Right atrium auricular region (tissue), 2 donors: ENCODE results near the gene LRCH1. TPM values are rescaled to one million over a fixed set of nuclear protein-coding genes. Genes with fewer than 3 reads are reported as not detected.

ENCODE experiments used
- DNase-seq: peaks from one replicate; pipeline ENCODE4 v3.0.0-alpha.2; 2019; ENCODE audit warnings: low spot score
- H3K27ac ChIP-seq, 2 donors: fragments of 200-600 bp; sonication (generic); 1 replicate in 1 of 2; 2 replicates in 1 of 2; pipeline ENCODE4 v1.5.1; 2016 to 2019
- H3K27me3 ChIP-seq, 2 donors: fragments of 200-600 bp; sonication (generic); one replicate each; pipeline versions ENCODE4 v1.5.1 to v1.6.0; 2017 to 2019
- H3K36me3 ChIP-seq: fragments of 200-600 bp; sonication (generic); one replicate; pipeline ENCODE4 v1.5.1; 2016
- H3K4me1 ChIP-seq, 2 donors: fragments of 200-600 bp; sonication (generic); one replicate each; pipeline versions ENCODE4 v1.5.1 to v1.6.0; 2017 to 2019
- H3K4me3 ChIP-seq, 2 donors: fragments of 200-600 bp; sonication (generic); 1 replicate in 1 of 2; 2 replicates in 1 of 2; pipeline ENCODE4 v1.5.1; 2017 to 2019; ENCODE audit warnings: mild to moderate bottlenecking in 1 of 2, moderate library complexity in 1 of 2
- H3K9me3 ChIP-seq, 2 donors: fragments of 200-600 bp; sonication (generic); one replicate each; pipeline ENCODE4 v1.5.1; 2019
- CTCF ChIP-seq, 2 donors: fragments of 200-600 bp; sonication (generic); IDR thresholded peaks; one replicate each; pipeline ENCODE4 v1.5.1; 2019; ENCODE audit warnings: antibody characterized with exemption in 2 of 2
- total RNA-seq, 2 donors: library from RNA; depleted of rRNA; stranded (reverse); fragments of >200 nt; gene quantifications; one replicate each; pipeline ENCODE4 v1.1.0, GENCODE V29; 2016

LRCH1 gene
- total RNA-seq, 2 donors from 2014 or later: 6.9 to 10.9 TPM

GRCh38 chr13:46614582-46614981 is 61.6 kb downstream of the LRCH1 start:
- Histone ChIP-seq H3K4me1 (peaks cover 0 to 38% of the 10 kb centered on the region in 2 donors), H3K9me3 (no peaks in the 10 kb centered on the region), H3K27ac (peak overlapping the region; percentile 50 to 76), H3K4me3 (no peak overlapping the region), H3K36me3 (no peaks in the 10 kb centered on the region), H3K27me3 (no peaks in the 10 kb centered on the region)
- no peak for TF ChIP-seq CTCF (IDR thresholded peaks at IDR 0.05)
- no peak for DNase-seq

- H3K36me3 ChIP-seq: no peaks in the 10 kb centered on the region
- peak overlapping the region; percentile 50 to 76 for H3K27ac ChIP-seq
- no peaks in the 10 kb centered on the region for H3K9me3 ChIP-seq
- TF ChIP-seq CTCF (IDR thresholded peaks at IDR 0.05): no peak
- peaks cover 0 to 48% of the 10 kb centered on the region in 2 donors for H3K4me1 ChIP-seq
- peak overlapping the region in 1 of 2 donors; percentile 3 for H3K4me3 ChIP-seq
- H3K27me3 ChIP-seq: no peaks in the 10 kb centered on the region
- no peak for DNase-seq
Measured at GRCh38 chr13:46615888-46616531, 63.0 kb downstream of the LRCH1 start.

GRCh38 chr13:46617229-46617721 is 64.3 kb downstream of the LRCH1 start:
- TF ChIP-seq CTCF (IDR thresholded peaks at IDR 0.05): no peak
- Histone ChIP-seq H3K4me1 (peaks cover 0 to 60% of the 10 kb centered on the region in 2 donors), H3K27ac (peak overlapping the region; percentile 42 to 51), H3K4me3 (no peak overlapping the region), H3K9me3 (no peaks in the 10 kb centered on the region), H3K27me3 (no peaks in the 10 kb centered on the region), H3K36me3 (no peaks in the 10 kb centered on the region)
- no peak for DNase-seq

GRCh38 chr13:46617885-46618284 is 64.9 kb downstream of the LRCH1 start:
- H3K4me3 ChIP-seq: no peak overlapping the region
- H3K9me3 ChIP-seq: no peaks in the 10 kb centered on the region
- TF ChIP-seq CTCF (IDR thresholded peaks at IDR 0.05): no peak
- H3K4me1 ChIP-seq: peaks cover 0 to 67% of the 10 kb centered on the region in 2 donors
- peak overlapping the region in 1 of 2 donors; percentile 51 for H3K27ac ChIP-seq
- H3K36me3 ChIP-seq: no peaks in the 10 kb centered on the region
- DNase-seq: no peak
- H3K27me3 ChIP-seq: no peaks in the 10 kb centered on the region

- no peaks in the 10 kb centered on the region for H3K9me3 ChIP-seq
- no peaks in the 10 kb centered on the region for H3K36me3 ChIP-seq
- H3K4me1 ChIP-seq: peaks cover 0 to 71% of the 10 kb centered on the region in 2 donors
- H3K27me3 ChIP-seq: no peaks in the 10 kb centered on the region
- H3K27ac ChIP-seq: no peak overlapping the region
- DNase-seq: no peak
- no peak overlapping the region for H3K4me3 ChIP-seq
- TF ChIP-seq CTCF (IDR thresholded peaks at IDR 0.05): no peak
Measured at GRCh38 chr13:46618694-46619254, 65.8 kb downstream of the LRCH1 start.
